SK-N-SH treated with all-trans-retinoic acid at 6 μM for 48 hours (cell line): ENCODE data around the gene AGPAT4.

Experiments used
- ESRRG ChIP-seq: fragments of 250-450 bp; sonication (Bioruptor Pico); IDR thresholded peaks from 2 replicates; pipeline ENCODE4 v1.6.1; 2021; ENCODE audit warnings: mild to moderate bottlenecking
- ISL1 ChIP-seq: fragments of 250-450 bp; sonication (Bioruptor Pico); IDR thresholded peaks from 2 replicates; pipeline ENCODE4 v2.1.2; 2022; ENCODE audit warnings: mild to moderate bottlenecking, moderate library complexity
- OSR1 ChIP-seq: fragments of 250-450 bp; sonication (Bioruptor Pico); IDR thresholded peaks from 2 replicates; pipeline ENCODE4 v1.8.0; 2022; ENCODE audit warnings: moderate library complexity, mild to moderate bottlenecking, inconsistent platforms
- PPARA ChIP-seq: fragments of 250-450 bp; sonication (Bioruptor Pico); IDR thresholded peaks from 2 replicates; pipeline ENCODE4 v1.5.0; 2020; ENCODE audit warnings: mild to moderate bottlenecking, borderline replicate concordance
- ZFP30 ChIP-seq: fragments of 450-650 bp; formaldehyde crosslinking; IDR thresholded peaks from 2 replicates; pipeline ENCODE4 v1.5.0; 2022; ENCODE audit warnings: mild to moderate bottlenecking, moderate library complexity

GRCh38 chr6:161269310-161269709, 4.6 kb downstream of the AGPAT4 start:
- TF ChIP-seq ESRRG (no peak), OSR1 (CRISPR knock-in tag) (no peak), ZFP30 (CRISPR knock-in tag) (no peak), ISL1 (CRISPR knock-in tag) (no peak), PPARA (CRISPR knock-in tag) (no peak)
